Upper lobe of right lung (tissue), 1 donor: ENCODE data around the gene ALCAM. TPM values are rescaled to one million over a fixed set of nuclear protein-coding genes. Genes with fewer than 3 reads are reported as not detected.

Source experiments
- ATAC-seq: fragments of 200-7000 bp; cut with Tn5 transposase; one replicate; pipeline ENCODE4 v1.9.1; 2020; ENCODE audit warnings: mild to moderate bottlenecking, moderate library complexity
- DNase-seq: peaks from one replicate; pipeline ENCODE4 v3.0.0-alpha.2; 2020
- H3K27ac ChIP-seq: fragments of 200-600 bp; one replicate; pipeline ENCODE4 v1.8.0; 2022
- H3K27me3 ChIP-seq: fragments of 200-600 bp; one replicate; pipeline ENCODE4 v1.8.0; 2022; ENCODE audit warnings: mild to moderate bottlenecking
- H3K36me3 ChIP-seq: fragments of 200-600 bp; one replicate; pipeline ENCODE4 v1.8.0; 2022
- H3K4me1 ChIP-seq: fragments of 200-600 bp; one replicate; pipeline ENCODE4 v1.8.0; 2022
- H3K4me3 ChIP-seq: fragments of 200-600 bp; one replicate; pipeline ENCODE4 v1.8.0; 2022; ENCODE audit warnings: mild to moderate bottlenecking
- H3K9me3 ChIP-seq: fragments of 200-600 bp; one replicate; pipeline ENCODE4 v1.8.0; 2022
- intact Hi-C: fragments of 100-400 bp; cut with DNase I; formaldehyde crosslinking; loops from one replicate; pipeline ENCODE4 v1.11.0; 2022
- total RNA-seq: library from RNA; stranded (reverse); fragmentation: NEBNext Ultra II Directional; extraction: Animal tissue kit (Norgen Biotek cat#: 25700); gene quantifications from one replicate; pipeline ENCODE4 v1.2.1, GENCODE V29; 2021
- TF ChIP-seq, protein P1 (sequence below): fragments of 200-600 bp; IDR thresholded peaks from one replicate; pipeline ENCODE4 v1.8.0; 2022; ENCODE audit warnings: antibody characterized with exemption
- donor health status: DM: no; HTN: yes; CAD: no; lungs with severe emphysema.

Gene ALCAM
- total RNA-seq, 1 donor from 2014 or later: 202 TPM

GRCh38 chr3:105356396-105356795, 10.3 kb upstream of the ALCAM start:
- DNase-seq (no peak), ATAC-seq (no peak)
- Histone ChIP-seq H3K36me3 (no peaks in the 10 kb centered on the region), H3K9me3 (no peaks in the 10 kb centered on the region), H3K27ac (no peak overlapping the region), H3K4me1 (no peaks in the 10 kb centered on the region), H3K4me3 (no peak overlapping the region), H3K27me3 (peaks cover 7% of the 10 kb centered on the region)
- intact Hi-C loops: no loop called here
- TF ChIP-seq, protein P1, sequence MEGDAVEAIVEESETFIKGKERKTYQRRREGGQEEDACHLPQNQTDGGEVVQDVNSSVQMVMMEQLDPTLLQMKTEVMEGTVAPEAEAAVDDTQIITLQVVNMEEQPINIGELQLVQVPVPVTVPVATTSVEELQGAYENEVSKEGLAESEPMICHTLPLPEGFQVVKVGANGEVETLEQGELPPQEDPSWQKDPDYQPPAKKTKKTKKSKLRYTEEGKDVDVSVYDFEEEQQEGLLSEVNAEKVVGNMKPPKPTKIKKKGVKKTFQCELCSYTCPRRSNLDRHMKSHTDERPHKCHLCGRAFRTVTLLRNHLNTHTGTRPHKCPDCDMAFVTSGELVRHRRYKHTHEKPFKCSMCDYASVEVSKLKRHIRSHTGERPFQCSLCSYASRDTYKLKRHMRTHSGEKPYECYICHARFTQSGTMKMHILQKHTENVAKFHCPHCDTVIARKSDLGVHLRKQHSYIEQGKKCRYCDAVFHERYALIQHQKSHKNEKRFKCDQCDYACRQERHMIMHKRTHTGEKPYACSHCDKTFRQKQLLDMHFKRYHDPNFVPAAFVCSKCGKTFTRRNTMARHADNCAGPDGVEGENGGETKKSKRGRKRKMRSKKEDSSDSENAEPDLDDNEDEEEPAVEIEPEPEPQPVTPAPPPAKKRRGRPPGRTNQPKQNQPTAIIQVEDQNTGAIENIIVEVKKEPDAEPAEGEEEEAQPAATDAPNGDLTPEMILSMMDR: no peak

DNA sequence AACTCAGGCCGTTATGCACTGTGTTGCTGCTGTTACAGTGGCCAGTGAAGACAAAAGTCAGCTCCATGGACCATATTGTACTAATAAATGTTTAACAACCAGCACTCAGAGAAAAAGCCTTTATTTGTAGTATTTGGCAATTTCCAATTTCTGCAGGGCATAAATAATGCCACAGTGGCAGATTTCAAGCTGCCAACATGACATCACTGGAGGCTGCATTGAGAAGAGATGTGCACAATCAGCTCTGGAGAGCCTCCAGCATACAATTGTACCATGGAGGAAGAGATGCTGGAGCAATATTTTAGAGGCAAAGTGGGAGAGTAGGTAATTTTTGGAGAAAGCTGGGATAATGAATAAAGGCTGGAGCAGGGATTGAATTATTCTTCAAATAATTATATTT, 9.7 kb upstream of the ALCAM start:
- peaks cover 7% of the 10 kb centered on the region for H3K27me3 ChIP-seq
- H3K27ac ChIP-seq: no peak overlapping the region
- H3K36me3 ChIP-seq: no peaks in the 10 kb centered on the region
- DNase-seq: no peak
- TF ChIP-seq, protein P1: no peak
- no peak overlapping the region for H3K4me3 ChIP-seq
- intact Hi-C loops: no loop called here
- no peaks in the 10 kb centered on the region for H3K9me3 ChIP-seq
- ATAC-seq: no peak
- H3K4me1 ChIP-seq: no peaks in the 10 kb centered on the region

GRCh38 chr3:105359098-105359762, 7.5 kb upstream of the ALCAM start:
- DNase-seq (no peak), ATAC-seq (no peak)
- H3K4me3 ChIP-seq: no peak overlapping the region
- H3K27ac ChIP-seq: no peak overlapping the region
- H3K27me3 ChIP-seq: no peaks in the 10 kb centered on the region
- no peaks in the 10 kb centered on the region for H3K9me3 ChIP-seq
- intact Hi-C loops: no loop called here
- TF ChIP-seq, protein P1: no peak
- no peaks in the 10 kb centered on the region for H3K4me1 ChIP-seq
- no peaks in the 10 kb centered on the region for H3K36me3 ChIP-seq

- no peak for ATAC-seq
- H3K4me3 ChIP-seq: no peak overlapping the region
- TF ChIP-seq, protein P1: no peak
- no peaks in the 10 kb centered on the region for H3K27me3 ChIP-seq
- no peaks in the 10 kb centered on the region for H3K36me3 ChIP-seq
- no peak overlapping the region for H3K27ac ChIP-seq
- intact Hi-C loops: no loop called here
- no peak for DNase-seq
- no peaks in the 10 kb centered on the region for H3K4me1 ChIP-seq
- H3K9me3 ChIP-seq: no peaks in the 10 kb centered on the region
Observed at GRCh38 chr3:105360003-105360402, 6.7 kb upstream of the ALCAM start.

- no peak overlapping the region for H3K27ac ChIP-seq
- no peak overlapping the region for H3K4me3 ChIP-seq
- intact Hi-C loops: no loop called here
- TF ChIP-seq, protein P1: no peak
- no peaks in the 10 kb centered on the region for H3K36me3 ChIP-seq
- DNase-seq (no peak), ATAC-seq (no peak)
- peaks cover 4% of the 10 kb centered on the region for H3K4me1 ChIP-seq
- H3K9me3 ChIP-seq: no peaks in the 10 kb centered on the region
- H3K27me3 ChIP-seq: no peaks in the 10 kb centered on the region
Observed at GRCh38 chr3:105362021-105362665, 4.6 kb upstream of the ALCAM start.
